SK-N-SH treated with all-trans-retinoic acid at 6 μM for 48 hours (cell line): ENCODE measurements around the gene BST1.
"Not testable (repeated sequence)": the region's sequence is repeated elsewhere in the genome, so short reads cannot be mapped to it uniquely, and the experiment has no call there.

Experiments
- CREB5 ChIP-seq: fragments of 250-450 bp; sonication (Bioruptor Pico); IDR thresholded peaks from 2 replicates; pipeline ENCODE4 v1.5.1; 2020; ENCODE audit warnings: low read depth, mild to moderate bottlenecking, moderate library complexity
- PATZ1 ChIP-seq: fragments of 250-450 bp; sonication (Bioruptor Pico); IDR thresholded peaks from 2 replicates; pipeline ENCODE4 v1.8.0; 2020; ENCODE audit warnings: mild to moderate bottlenecking, moderate library complexity, borderline replicate concordance
- PPARA ChIP-seq: fragments of 250-450 bp; sonication (Bioruptor Pico); IDR thresholded peaks from 2 replicates; pipeline ENCODE4 v1.5.0; 2020; ENCODE audit warnings: mild to moderate bottlenecking, borderline replicate concordance
- RARB ChIP-seq: fragments of 250-450 bp; sonication (Bioruptor Pico); IDR thresholded peaks from 2 replicates; pipeline ENCODE4 v1.8.0; 2021; ENCODE audit warnings: mild to moderate bottlenecking, moderate library complexity
- ZNF70 ChIP-seq: fragments of 450-650 bp; formaldehyde crosslinking; IDR thresholded peaks from 2 replicates; pipeline ENCODE4 v1.5.0; 2020; ENCODE audit warnings: mild to moderate bottlenecking, moderate library complexity

GRCh38 chr4:15733061-15733460 lies 30.2 kb downstream of the BST1 start:
- TF ChIP-seq PPARA; PATZ1 (CRISPR knock-in tag); RARB (CRISPR knock-in tag); CREB5 (CRISPR knock-in tag); ZNF70 (CRISPR knock-in tag): not testable (repeated sequence)
